Thymus (tissue), 11 donors: Measurements from ENCODE around the gene MTG2. TPM values are rescaled to one million over a fixed set of nuclear protein-coding genes. Genes with fewer than 3 reads are reported as not detected.
A peak's percentile ranks its signal among the peaks of the same experiment; 100 is the strongest.

Source experiments
- DNase-seq, 9 donors: peaks; one replicate each; pipeline ENCODE4 v3.0.0-alpha.2; 2013; ENCODE audit warnings: low spot score in 9 of 9, low read depth in 6 of 9, missing footprints in 1 of 9
- H3K27ac ChIP-seq, 2 donors: one replicate each; pipeline ENCODE4 v1.5.1; 2013; ENCODE audit warnings: control low read depth in 1 of 2, low read depth in 1 of 2, low read length in 1 of 2, mild to moderate bottlenecking in 1 of 2, moderate library complexity in 1 of 2
- H3K27me3 ChIP-seq, 2 donors: one replicate each; pipeline ENCODE4 v1.5.1; 2013; ENCODE audit warnings: low read length in 1 of 2; ENCODE audit not compliant: control insufficient read depth in 2 of 2, insufficient read depth in 1 of 2
- H3K36me3 ChIP-seq, 2 donors: one replicate each; pipeline ENCODE4 v1.5.1; 2013; ENCODE audit warnings: low read length in 1 of 2, mild to moderate bottlenecking in 1 of 2, moderate library complexity in 1 of 2; ENCODE audit not compliant: control insufficient read depth in 2 of 2, insufficient read depth in 2 of 2
- H3K4me1 ChIP-seq, 2 donors: one replicate each; pipeline ENCODE4 v1.5.1; 2013; ENCODE audit warnings: low read length in 2 of 2; ENCODE audit not compliant: control insufficient read depth in 2 of 2, insufficient read depth in 2 of 2
- H3K4me3 ChIP-seq, 2 donors: one replicate each; pipeline ENCODE4 v1.5.1; 2013; ENCODE audit warnings: low read length in 2 of 2, control low read depth in 1 of 2, mild to moderate bottlenecking in 1 of 2
- H3K9me3 ChIP-seq, 2 donors: one replicate each; pipeline ENCODE4 v1.5.1; 2013; ENCODE audit warnings: low read length in 1 of 2, mild to moderate bottlenecking in 1 of 2; ENCODE audit not compliant: control insufficient read depth in 2 of 2, insufficient read depth in 1 of 2
- WGBS: extraction: QIAGEN DNeasy Blood & Tissue Kit; methylation state at CpG from one replicate; pipeline ENCODE4 v1.1.7; 2013; 5-methylcytosine and 5-hydroxymethylcytosine counted together
- polyA plus RNA-seq: library from polyadenylated mRNA; stranded (reverse); fragments of 200-250 nt; gene quantifications from one replicate; pipeline ENCODE4 v1.2.3, GENCODE V29; 2013
- total RNA-seq: library from RNA; stranded (reverse); fragments of 120-200 nt; gene quantifications from one replicate; pipeline ENCODE4 v1.2.4, GENCODE V29; 2013
- donor health status: healthy.

The MTG2 gene
- total and polyA plus RNA-seq, 2 donors: 24.8 to 47.2 TPM

GRCh38 chr20:62195075-62195405 lies 12.2 kb downstream of the MTG2 start:
- peak overlapping the region; percentile 18 to 56 for H3K27ac ChIP-seq

GRCh38 chr20:62195736-62196135 lies 12.9 kb downstream of the MTG2 start:
- Histone ChIP-seq H3K9me3 (no peaks in the 10 kb centered on the region), H3K27ac (peak overlapping the region in 1 of 2 donors; percentile 56), H3K4me3 (no peak overlapping the region), H3K27me3 (no peaks in the 10 kb centered on the region), H3K4me1 (peaks cover 15 to 25% of the 10 kb centered on the region in 2 donors), H3K36me3 (peaks cover 32 to 45% of the 10 kb centered on the region in 2 donors)
- DNase-seq: no peak
- WGBS: 98% methylated on average over 10 of the region's 10 CpGs

More at GRCh38 chr20:62195075-62195405, 12.2 kb downstream of the MTG2 start:
- no peaks in the 10 kb centered on the region for H3K9me3 ChIP-seq
- peaks cover 15 to 25% of the 10 kb centered on the region in 2 donors for H3K4me1 ChIP-seq
- peaks cover 25 to 40% of the 10 kb centered on the region in 2 donors for H3K36me3 ChIP-seq
- no peaks in the 10 kb centered on the region for H3K27me3 ChIP-seq
- DNase-seq: peak in 4 of 9 donors; percentile 54 to 81 (median 58)
- 23% methylated on average over 8 of the region's 8 CpGs for WGBS
- no peak overlapping the region for H3K4me3 ChIP-seq

GRCh38 chr20:62196286-62196685 lies 13.5 kb downstream of the MTG2 start:
- no peak for DNase-seq

GRCh38 chr20:62197311-62197710 lies 14.5 kb downstream of the MTG2 start:
- 89% methylated on average over 9 of the region's 9 CpGs for WGBS
- no peaks in the 10 kb centered on the region for H3K9me3 ChIP-seq
- no peak overlapping the region for H3K27ac ChIP-seq
- no peak overlapping the region for H3K4me3 ChIP-seq
- peak in 2 of 9 donors; percentile 40 to 56 for DNase-seq
- peaks cover 15 to 25% of the 10 kb centered on the region in 2 donors for H3K4me1 ChIP-seq
- peaks cover 44 to 59% of the 10 kb centered on the region in 2 donors for H3K36me3 ChIP-seq
- H3K27me3 ChIP-seq: no peaks in the 10 kb centered on the region

More at GRCh38 chr20:62196286-62196685, 13.5 kb downstream of the MTG2 start:
- Histone ChIP-seq H3K27me3 (no peaks in the 10 kb centered on the region), H3K4me3 (no peak overlapping the region), H3K4me1 (peaks cover 15 to 25% of the 10 kb centered on the region in 2 donors), H3K27ac (no peak overlapping the region), H3K9me3 (no peaks in the 10 kb centered on the region), H3K36me3 (peaks cover 36 to 51% of the 10 kb centered on the region in 2 donors)
- WGBS: 98% methylated on average over 10 of the region's 10 CpGs

- 98% methylated on average over 18 of the region's 18 CpGs for WGBS
- DNase-seq: no peak
- H3K4me3 ChIP-seq: no peak overlapping the region
- H3K27ac ChIP-seq: no peak overlapping the region
- H3K4me1 ChIP-seq: peaks cover 15 to 25% of the 10 kb centered on the region in 2 donors
- no peaks in the 10 kb centered on the region for H3K27me3 ChIP-seq
- H3K36me3 ChIP-seq: peaks cover 44 to 60% of the 10 kb centered on the region in 2 donors
- no peaks in the 10 kb centered on the region for H3K9me3 ChIP-seq
Observed at GRCh38 chr20:62197801-62198200, 15.0 kb downstream of the MTG2 start.

GRCh38 chr20:62198496-62198895 lies 15.7 kb downstream of the MTG2 start:
- no peak overlapping the region for H3K4me3 ChIP-seq
- H3K36me3 ChIP-seq: peaks cover 45 to 61% of the 10 kb centered on the region in 2 donors
- H3K27me3 ChIP-seq: no peaks in the 10 kb centered on the region
- peaks cover 15 to 23% of the 10 kb centered on the region in 2 donors for H3K4me1 ChIP-seq
- H3K27ac ChIP-seq: no peak overlapping the region
- 98% methylated on average over 17 of the region's 17 CpGs for WGBS
- DNase-seq: no peak
- no peaks in the 10 kb centered on the region for H3K9me3 ChIP-seq

- Histone ChIP-seq H3K27ac (no peak overlapping the region), H3K36me3 (peaks cover 44 to 63% of the 10 kb centered on the region in 2 donors), H3K9me3 (no peaks in the 10 kb centered on the region), H3K4me1 (peaks cover 15 to 19% of the 10 kb centered on the region in 2 donors), H3K4me3 (no peak overlapping the region), H3K27me3 (no peaks in the 10 kb centered on the region)
- no peak for DNase-seq
- over 99% methylated on average over 18 of the region's 18 CpGs for WGBS
Observed at GRCh38 chr20:62198931-62199330, 16.1 kb downstream of the MTG2 start.

- WGBS: 98% methylated on average over 38 of the region's 38 CpGs
- H3K27ac ChIP-seq: no peak overlapping the region
- H3K4me1 ChIP-seq: peaks cover 4 to 10% of the 10 kb centered on the region in 2 donors
- no peaks in the 10 kb centered on the region for H3K27me3 ChIP-seq
- no peaks in the 10 kb centered on the region for H3K9me3 ChIP-seq
- H3K36me3 ChIP-seq: peaks cover 44 to 66% of the 10 kb centered on the region in 2 donors
- no peak overlapping the region for H3K4me3 ChIP-seq
- DNase-seq: no peak
Observed at GRCh38 chr20:62200491-62201172, 17.8 kb downstream of the MTG2 start.

GRCh38 chr20:62201173-62202082 lies 18.6 kb downstream of the MTG2 start:
- DNase-seq: peak in 1 of 9 donors; percentile 19
- H3K4me3 ChIP-seq: no peak overlapping the region
- no peak overlapping the region for H3K27ac ChIP-seq
- H3K9me3 ChIP-seq: no peaks in the 10 kb centered on the region
- 95% methylated on average over 38 of the region's 38 CpGs for WGBS
- H3K36me3 ChIP-seq: peaks cover 42 to 66% of the 10 kb centered on the region in 2 donors
- H3K4me1 ChIP-seq: peaks cover 0 to 2% of the 10 kb centered on the region in 2 donors
- no peaks in the 10 kb centered on the region for H3K27me3 ChIP-seq
